Measurements from ENCODE around the gene CD300A.

Gene CD300A

GRCh38 chr17:74466111-74466827, at the start of gene CD300A:
Gene CD300A, plus strand, starts transcription at chr17:74466634. Its CDS starts 70 bp downstream, at chr17:74466704.
- no peak for DNase-seq (ENCODE audit: low read depth in 1 of 2, low spot score in 1 of 2)

GRCh38 chr17:74417178-74418045, 49.0 kb upstream of the CD300A start:
- DNase-seq (ENCODE audit: low read depth in 1 of 2, low spot score in 1 of 2), result no peak

GRCh38 chr17:74419928-74420411, 46.5 kb upstream of the CD300A start:
- no peak for DNase-seq (ENCODE audit: low read depth in 1 of 2, low spot score in 1 of 2)

GRCh38 chr17:74424117-74424516, 42.3 kb upstream of the CD300A start:
- no peak for DNase-seq (ENCODE audit: low read depth in 1 of 2, low spot score in 1 of 2)

- no peak for DNase-seq (ENCODE audit: low read depth in 1 of 2, low spot score in 1 of 2)
These were observed 41.8 kb upstream of the CD300A start for GRCh38 chr17:74424657-74425056.

- DNase-seq (ENCODE audit: low read depth in 1 of 2, low spot score in 1 of 2), result no peak
These were observed 39.8 kb upstream of the CD300A start for GRCh38 chr17:74426551-74427047.

GRCh38 chr17:74427048-74427762, 39.2 kb upstream of the CD300A start:
- no peak for DNase-seq (ENCODE audit: low read depth in 1 of 2, low spot score in 1 of 2)

GRCh38 chr17:74427763-74428153, 38.7 kb upstream of the CD300A start:
- no peak for DNase-seq (ENCODE audit: low read depth in 1 of 2, low spot score in 1 of 2)

GRCh38 chr17:74429604-74430384, 36.6 kb upstream of the CD300A start:
- DNase-seq (ENCODE audit: low read depth in 1 of 2, low spot score in 1 of 2), result no peak

GRCh38 chr17:74430385-74430705, 36.1 kb upstream of the CD300A start:
- no peak for DNase-seq (ENCODE audit: low read depth in 1 of 2, low spot score in 1 of 2)

- no peak for DNase-seq (ENCODE audit: low read depth in 1 of 2, low spot score in 1 of 2)
These were observed 35.5 kb upstream of the CD300A start for GRCh38 chr17:74430706-74431567.

GRCh38 chr17:74431568-74432423, 34.6 kb upstream of the CD300A start, which contains the start of gene GPRC5C:
Gene GPRC5C, plus strand, starts transcription at chr17:74432088. Its CDS starts 7,689 bp downstream, at chr17:74439777.
- peak in 1 of 2 donors; percentile 15 for DNase-seq (ENCODE audit: low read depth in 1 of 2, low spot score in 1 of 2)

- DNase-seq (ENCODE audit: low read depth in 1 of 2, low spot score in 1 of 2), result no peak
These were observed 34.1 kb upstream of the CD300A start for GRCh38 chr17:74432424-74432690.

GRCh38 chr17:74432766-74433391, 33.6 kb upstream of the CD300A start:
- no peak for DNase-seq (ENCODE audit: low read depth in 1 of 2, low spot score in 1 of 2)

- DNase-seq (ENCODE audit: low read depth in 1 of 2, low spot score in 1 of 2), result no peak
These were observed 32.9 kb upstream of the CD300A start for GRCh38 chr17:74433421-74434121.

- DNase-seq (ENCODE audit: low read depth in 1 of 2, low spot score in 1 of 2), result no peak
These were observed 30.6 kb upstream of the CD300A start for GRCh38 chr17:74435775-74436359.

GRCh38 chr17:74437702-74438101, 28.7 kb upstream of the CD300A start:
- DNase-seq (ENCODE audit: low read depth in 1 of 2, low spot score in 1 of 2), result no peak

Data from activated T-helper 1 cell treated with anti-CD3 and anti-CD28 coated beads, Interleukin-2, amount 50 U/mL, for 16 hours (primary cell).